ENCODE measurements around the gene BCAR3.

DNA sequence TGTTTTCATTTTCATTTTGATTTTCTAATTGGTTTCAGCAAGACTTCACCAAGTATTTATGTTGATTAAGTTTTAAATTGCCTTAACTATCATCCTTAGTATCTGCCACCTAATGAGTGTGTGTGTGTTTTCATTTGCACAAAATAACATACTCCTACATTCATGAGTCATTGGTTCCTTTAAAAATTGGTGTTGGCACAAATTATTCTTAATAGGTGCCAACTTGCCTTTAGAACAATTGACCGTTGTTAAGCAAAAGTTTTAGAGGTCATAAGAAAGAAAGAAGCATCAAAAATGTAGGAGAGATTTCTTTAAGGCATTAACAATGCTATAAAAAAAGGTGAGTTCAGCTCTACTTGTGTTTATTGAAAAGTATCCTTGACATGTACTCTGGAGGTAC is 156.2 kb downstream of the BCAR3 start:
- TF ChIP-seq, protein P1, sequence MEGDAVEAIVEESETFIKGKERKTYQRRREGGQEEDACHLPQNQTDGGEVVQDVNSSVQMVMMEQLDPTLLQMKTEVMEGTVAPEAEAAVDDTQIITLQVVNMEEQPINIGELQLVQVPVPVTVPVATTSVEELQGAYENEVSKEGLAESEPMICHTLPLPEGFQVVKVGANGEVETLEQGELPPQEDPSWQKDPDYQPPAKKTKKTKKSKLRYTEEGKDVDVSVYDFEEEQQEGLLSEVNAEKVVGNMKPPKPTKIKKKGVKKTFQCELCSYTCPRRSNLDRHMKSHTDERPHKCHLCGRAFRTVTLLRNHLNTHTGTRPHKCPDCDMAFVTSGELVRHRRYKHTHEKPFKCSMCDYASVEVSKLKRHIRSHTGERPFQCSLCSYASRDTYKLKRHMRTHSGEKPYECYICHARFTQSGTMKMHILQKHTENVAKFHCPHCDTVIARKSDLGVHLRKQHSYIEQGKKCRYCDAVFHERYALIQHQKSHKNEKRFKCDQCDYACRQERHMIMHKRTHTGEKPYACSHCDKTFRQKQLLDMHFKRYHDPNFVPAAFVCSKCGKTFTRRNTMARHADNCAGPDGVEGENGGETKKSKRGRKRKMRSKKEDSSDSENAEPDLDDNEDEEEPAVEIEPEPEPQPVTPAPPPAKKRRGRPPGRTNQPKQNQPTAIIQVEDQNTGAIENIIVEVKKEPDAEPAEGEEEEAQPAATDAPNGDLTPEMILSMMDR (IDR thresholded peaks at IDR 0.05), result no peak
- TF ChIP-seq POLR2AphosphoS5 (IDR thresholded peaks at IDR 0.05; ENCODE audit: insufficient read depth in 1 of 2, low read depth in 1 of 2), result no peak
- TF ChIP-seq POLR2A (IDR thresholded peaks at IDR 0.05), result no peak

Data from vagina (tissue), 2 donors.